Tibial nerve (tissue), 4 donors: Measurements from ENCODE around the gene FAM228B.

ENCODE experiments used
- EP300 ChIP-seq, 2 donors: sonication (generic); formaldehyde crosslinking; IDR thresholded peaks; one replicate each; pipeline ENCODE4 v1.6.1; 2017; ENCODE audit warnings: antibody characterized with exemption in 2 of 2, mild to moderate bottlenecking in 1 of 2
- TF ChIP-seq, protein P1 (sequence below), 5 experiments: fragments of 200-600 bp in 3 of 5; fragments of 450-650 bp in 2 of 5; sonication (generic) in 3 of 5; IDR thresholded peaks; one replicate each; pipeline ENCODE4 v1.5.1; 2016 to 2019; ENCODE audit warnings: antibody characterized with exemption in 5 of 5, mild to moderate bottlenecking in 3 of 5, moderate library complexity in 2 of 5

DNA sequence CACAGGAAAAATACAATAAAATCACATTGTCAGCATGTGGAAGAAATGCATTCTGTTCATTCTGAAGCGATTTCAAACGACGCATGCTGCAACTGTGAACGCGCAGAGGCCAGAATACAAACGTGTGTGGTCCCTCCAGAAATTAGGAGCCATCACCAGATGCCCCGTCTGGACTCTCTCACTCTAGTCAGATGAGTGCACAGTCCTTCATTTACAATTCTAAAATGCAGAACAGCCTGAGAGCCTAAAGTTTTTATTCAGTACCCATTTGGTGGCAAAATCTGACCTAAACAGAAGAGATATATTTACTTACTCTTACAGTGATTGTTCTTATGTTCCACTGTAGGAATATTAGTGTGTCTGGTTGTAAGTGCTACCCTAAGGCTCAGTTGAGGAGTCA is 88.1 kb downstream of the FAM228B start:
- TF ChIP-seq, protein P1, sequence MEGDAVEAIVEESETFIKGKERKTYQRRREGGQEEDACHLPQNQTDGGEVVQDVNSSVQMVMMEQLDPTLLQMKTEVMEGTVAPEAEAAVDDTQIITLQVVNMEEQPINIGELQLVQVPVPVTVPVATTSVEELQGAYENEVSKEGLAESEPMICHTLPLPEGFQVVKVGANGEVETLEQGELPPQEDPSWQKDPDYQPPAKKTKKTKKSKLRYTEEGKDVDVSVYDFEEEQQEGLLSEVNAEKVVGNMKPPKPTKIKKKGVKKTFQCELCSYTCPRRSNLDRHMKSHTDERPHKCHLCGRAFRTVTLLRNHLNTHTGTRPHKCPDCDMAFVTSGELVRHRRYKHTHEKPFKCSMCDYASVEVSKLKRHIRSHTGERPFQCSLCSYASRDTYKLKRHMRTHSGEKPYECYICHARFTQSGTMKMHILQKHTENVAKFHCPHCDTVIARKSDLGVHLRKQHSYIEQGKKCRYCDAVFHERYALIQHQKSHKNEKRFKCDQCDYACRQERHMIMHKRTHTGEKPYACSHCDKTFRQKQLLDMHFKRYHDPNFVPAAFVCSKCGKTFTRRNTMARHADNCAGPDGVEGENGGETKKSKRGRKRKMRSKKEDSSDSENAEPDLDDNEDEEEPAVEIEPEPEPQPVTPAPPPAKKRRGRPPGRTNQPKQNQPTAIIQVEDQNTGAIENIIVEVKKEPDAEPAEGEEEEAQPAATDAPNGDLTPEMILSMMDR (IDR thresholded peaks at IDR 0.05): no peak
- no peak for TF ChIP-seq EP300 (IDR thresholded peaks at IDR 0.05)
